H9 (cell line): Measurements from ENCODE around the gene SLC7A5. TPM values are rescaled to one million over a fixed set of nuclear protein-coding genes. Genes with fewer than 3 reads are reported as not detected.

Experiments used
- DNase-seq: peaks from one replicate; pipeline ENCODE4 v3.0.0-alpha.2; 2017
- H2AFZ ChIP-seq: one replicate; pipeline ENCODE4 v1.6.1; 2013; ENCODE audit warnings: mild to moderate bottlenecking, low read length, control low read depth, moderate library complexity
- H2AK5ac ChIP-seq: 2 replicates; pipeline ENCODE4 v1.6.1; 2013; ENCODE audit warnings: low read length, control low read depth, mixed read lengths; ENCODE audit not compliant: insufficient read length
- H2BK120ac ChIP-seq: one replicate; pipeline ENCODE4 v1.6.1; 2013; ENCODE audit warnings: low read depth, mild to moderate bottlenecking, low read length, control low read depth, inconsistent platforms; ENCODE audit not compliant: poor library complexity, severe bottlenecking
- H2BK12ac ChIP-seq: 2 replicates; pipeline ENCODE4 v1.6.1; 2013; ENCODE audit warnings: low read length, control low read depth, mixed read lengths, low read depth; ENCODE audit not compliant: insufficient read length
- H2BK15ac ChIP-seq: 2 replicates; pipeline ENCODE4 v1.6.1; 2013; ENCODE audit warnings: low read depth, low read length, control low read depth
- H2BK20ac ChIP-seq: one replicate; pipeline ENCODE4 v1.6.1; 2013; ENCODE audit warnings: low read depth, mild to moderate bottlenecking, low read length, control low read depth, inconsistent platforms; ENCODE audit not compliant: poor library complexity, severe bottlenecking
- H2BK5ac ChIP-seq: 2 replicates; pipeline ENCODE4 v1.6.1; 2013; ENCODE audit warnings: low read length, control low read depth, mixed read lengths; ENCODE audit not compliant: insufficient read length
- H3K14ac ChIP-seq: 2 replicates; pipeline ENCODE4 v1.6.1; 2013; ENCODE audit warnings: low read length, control low read depth; ENCODE audit not compliant: insufficient read depth
- H3K18ac ChIP-seq: 2 replicates; pipeline ENCODE4 v1.6.1; 2013; ENCODE audit warnings: low read depth, mild to moderate bottlenecking, mixed read lengths, low read length, control low read depth; ENCODE audit not compliant: insufficient read length
- H3K23ac ChIP-seq: 2 replicates; pipeline ENCODE4 v1.6.1; 2013; ENCODE audit warnings: low read length, control low read depth, mixed read lengths, low read depth; ENCODE audit not compliant: insufficient read length
- H3K23me2 ChIP-seq: 2 replicates; pipeline ENCODE4 v1.6.1; 2013; ENCODE audit warnings: low read depth, mild to moderate bottlenecking, mixed read lengths, low read length, control low read depth; ENCODE audit not compliant: insufficient read length, poor library complexity, severe bottlenecking
- H3K27ac ChIP-seq: 2 replicates; pipeline ENCODE4 v1.5.1; 2013; ENCODE audit warnings: low read length, control low read depth, mixed read lengths, low read depth; ENCODE audit not compliant: insufficient read length
- H3K27me3 ChIP-seq: 2 replicates; pipeline ENCODE4 v1.6.1; 2013; ENCODE audit warnings: low read length, control low read depth, inconsistent platforms; ENCODE audit not compliant: insufficient read depth
- H3K4ac ChIP-seq: 2 replicates; pipeline ENCODE4 v1.6.1; 2013; ENCODE audit warnings: low read depth, mild to moderate bottlenecking, control low read depth, inconsistent platforms, low read length, moderate library complexity
- H3K4me1 ChIP-seq: 2 replicates; pipeline ENCODE4 v1.6.1; 2013; ENCODE audit warnings: low read length, control low read depth, inconsistent platforms; ENCODE audit not compliant: insufficient read depth
- H3K4me2 ChIP-seq: 2 replicates; pipeline ENCODE4 v1.6.1; 2013; ENCODE audit warnings: low read length, control low read depth, mixed read lengths; ENCODE audit not compliant: insufficient read length, insufficient read depth
- H3K56ac ChIP-seq: 2 replicates; pipeline ENCODE4 v1.6.1; 2013; ENCODE audit warnings: low read depth, mild to moderate bottlenecking, mixed read lengths, low read length, control low read depth; ENCODE audit not compliant: insufficient read length
- H3K79me1 ChIP-seq: 2 replicates; pipeline ENCODE4 v1.6.1; 2013; ENCODE audit warnings: low read depth, mild to moderate bottlenecking, moderate library complexity, low read length, control low read depth, inconsistent platforms; ENCODE audit not compliant: insufficient read depth, poor library complexity, severe bottlenecking
- H3K79me2 ChIP-seq: 2 replicates; pipeline ENCODE4 v1.6.1; 2013; ENCODE audit warnings: low read length, control low read depth, inconsistent platforms; ENCODE audit not compliant: insufficient read depth
- H3K9ac ChIP-seq: 2 replicates; pipeline ENCODE4 v1.6.1; 2013; ENCODE audit warnings: low read length, control low read depth, mixed read lengths; ENCODE audit not compliant: insufficient read length; ENCODE audit errors: extremely low read depth
- H3K9me3 ChIP-seq: one replicate; pipeline ENCODE4 v1.6.1; 2013; ENCODE audit warnings: low read depth, low read length, inconsistent platforms; ENCODE audit not compliant: control insufficient read depth
- H3T11ph ChIP-seq: one replicate; pipeline ENCODE4 v1.6.1; 2013; ENCODE audit warnings: mild to moderate bottlenecking, low read length, control low read depth, inconsistent platforms
- H4K20me1 ChIP-seq: one replicate; pipeline ENCODE4 v1.6.1; 2013; ENCODE audit not compliant: control insufficient read depth, insufficient read length, insufficient read depth
- H4K5ac ChIP-seq: 2 replicates; pipeline ENCODE4 v1.6.1; 2013; ENCODE audit warnings: low read depth, mild to moderate bottlenecking, mixed read lengths, low read length, control low read depth; ENCODE audit not compliant: insufficient read length
- H4K8ac ChIP-seq: replicated peaks from 2 replicates; pipeline ENCODE4 v1.6.1; 2013; ENCODE audit warnings: low read length, control low read depth, mixed read lengths, low read depth; ENCODE audit not compliant: insufficient read length
- H4K91ac ChIP-seq: 2 replicates; pipeline ENCODE4 v1.6.1; 2013; ENCODE audit warnings: low read depth, mild to moderate bottlenecking, moderate library complexity, mixed read lengths, low read length, control low read depth; ENCODE audit not compliant: insufficient read length
- H3K27ac Mint-ChIP-seq, 3 experiments: 2 replicates in 2 of 3; 3 replicates in 1 of 3; pipeline ENCODE4 v1.8.0; 2020 to 2021; ENCODE audit warnings: mixed read lengths in 3 of 3, mild to moderate bottlenecking in 1 of 3, moderate library complexity in 1 of 3
- H3K27me3 Mint-ChIP-seq: 2 replicates; pipeline ENCODE4 v1.8.0; 2021; ENCODE audit warnings: low read depth, mild to moderate bottlenecking, moderate library complexity, mixed read lengths
- H3K36me3 Mint-ChIP-seq, 3 experiments: 2 replicates in 2 of 3; 3 replicates in 1 of 3; pipeline ENCODE4 v1.8.0; 2020 to 2021; ENCODE audit warnings: low read depth in 3 of 3, mixed read lengths in 3 of 3; ENCODE audit not compliant: insufficient read depth in 1 of 3
- H3K4me1 Mint-ChIP-seq, 2 experiments: 2 replicates each; pipeline ENCODE4 v1.8.0; 2020; ENCODE audit warnings: mixed read lengths in 2 of 2
- H3K4me3 Mint-ChIP-seq, 2 experiments: 2 replicates in 1 of 2; 3 replicates in 1 of 2; pipeline ENCODE4 v1.8.0; 2020 to 2021; ENCODE audit warnings: mild to moderate bottlenecking in 2 of 2, mixed read lengths in 2 of 2, moderate library complexity in 1 of 2
- H3K9me3 Mint-ChIP-seq, 2 experiments: 2 replicates in 1 of 2; 3 replicates in 1 of 2; pipeline ENCODE4 v1.8.0; 2020; ENCODE audit warnings: mild to moderate bottlenecking in 2 of 2, mixed read lengths in 2 of 2, moderate library complexity in 1 of 2
- CTCF ChIP-seq: fragments of 200-600 bp; sonication (generic); conservative IDR thresholded peaks from 3 replicates; pipeline ENCODE4 v1.8.0; 2021; ENCODE audit warnings: antibody characterized with exemption, mild to moderate bottlenecking
- WGBS: extraction: QIAGEN DNeasy Blood & Tissue Kit; methylation state at CpG from one replicate; pipeline ENCODE4 v1.1.7; 2013; ENCODE audit warnings: missing lambda C conversion rate, low lambda C conversion rate, mixed read lengths; ENCODE audit not compliant: insufficient read length; ENCODE audit errors: extremely low coverage; 5-methylcytosine and 5-hydroxymethylcytosine counted together
- total RNA-seq: library from RNA; stranded (reverse); gene quantifications from 2 replicates; pipeline ENCODE4 v1.2.1, GENCODE V29; 2021

SLC7A5 gene
- total RNA-seq, 1 experiment from 2014 or later: 217 TPM

- Histone ChIP-seq H2AFZ (no peak overlapping the region), H3K9me3 (no peaks in the 10 kb centered on the region), H2BK5ac (no peak overlapping the region), H3K14ac (no peak overlapping the region), H2BK12ac (no peak overlapping the region), H3T11ph (no peak overlapping the region), H4K91ac (no peak overlapping the region), H3K23ac (no peak overlapping the region), H3K79me1 (no peaks in the 10 kb centered on the region), H2BK20ac (no peak overlapping the region), H3K4me1 (no peaks in the 10 kb centered on the region), H3K27me3 (no peaks in the 10 kb centered on the region), H3K27ac (no peak overlapping the region), H4K8ac (no peak overlapping the region), H3K23me2 (no peaks in the 10 kb centered on the region), H3K4ac (no peak overlapping the region), H3K4me2 (no peak overlapping the region), H4K20me1 (no peaks in the 10 kb centered on the region), H3K18ac (no peak overlapping the region), H2AK5ac (no peak overlapping the region), H3K56ac (no peak overlapping the region), H2BK120ac (no peak overlapping the region), H3K79me2 (no peaks in the 10 kb centered on the region), H2BK15ac (no peak overlapping the region), H3K9ac (no peak overlapping the region), H4K5ac (no peak overlapping the region)
- peaks cover 0 to 3% of the 10 kb centered on the region in 2 experiments; a peak in 1 of 4 replicates for H3K4me1 Mint-ChIP-seq
- peaks cover 10 to 73% (median 51%) of the 10 kb centered on the region in 3 experiments; a peak in 6 of 7 replicates for H3K36me3 Mint-ChIP-seq
- DNase-seq: no peak
- H3K9me3 Mint-ChIP-seq: no peaks in the 10 kb centered on the region
- H3K27ac Mint-ChIP-seq: peak overlapping the region in 1 of 3 experiments; percentile 20; a peak in 2 of 7 replicates
- no peak overlapping the region for H3K4me3 Mint-ChIP-seq
- no peaks in the 10 kb centered on the region for H3K27me3 Mint-ChIP-seq
- no CpG with 5 or more reads among the region's 17 CpGs for WGBS
- TF ChIP-seq CTCF: no peak
Observed at GRCh38 chr16:87836844-87837581, 32.3 kb downstream of the SLC7A5 start.
